NCI-H146 (cell line): ENCODE data around the gene NOL4.

Source experiments
- DNase-seq: peaks from one replicate; lab custom pipeline; 2025; lab: John Stamatoyannopoulos, UW

NOL4 gene

DNA sequence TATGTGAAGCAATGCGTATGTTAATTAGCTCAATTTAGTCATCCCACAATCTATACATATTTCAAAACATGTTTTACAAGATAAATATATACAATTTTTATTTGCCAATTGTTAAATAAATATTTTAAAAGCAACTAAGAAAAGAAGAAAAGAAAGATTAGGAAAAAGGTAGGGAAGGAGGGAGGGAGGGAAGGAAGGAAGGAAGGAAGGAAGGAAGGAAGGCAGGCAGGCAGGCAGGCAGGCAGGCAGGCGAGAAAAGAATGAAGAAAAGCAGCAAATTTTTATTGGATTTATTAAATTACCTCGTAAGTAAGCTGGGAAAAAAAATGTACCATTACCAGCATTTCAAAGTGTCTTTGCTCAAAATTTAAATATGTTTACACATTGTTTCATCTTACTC lies 30.5 kb downstream of the NOL4 start:
- no peak for DNase-seq

DNA sequence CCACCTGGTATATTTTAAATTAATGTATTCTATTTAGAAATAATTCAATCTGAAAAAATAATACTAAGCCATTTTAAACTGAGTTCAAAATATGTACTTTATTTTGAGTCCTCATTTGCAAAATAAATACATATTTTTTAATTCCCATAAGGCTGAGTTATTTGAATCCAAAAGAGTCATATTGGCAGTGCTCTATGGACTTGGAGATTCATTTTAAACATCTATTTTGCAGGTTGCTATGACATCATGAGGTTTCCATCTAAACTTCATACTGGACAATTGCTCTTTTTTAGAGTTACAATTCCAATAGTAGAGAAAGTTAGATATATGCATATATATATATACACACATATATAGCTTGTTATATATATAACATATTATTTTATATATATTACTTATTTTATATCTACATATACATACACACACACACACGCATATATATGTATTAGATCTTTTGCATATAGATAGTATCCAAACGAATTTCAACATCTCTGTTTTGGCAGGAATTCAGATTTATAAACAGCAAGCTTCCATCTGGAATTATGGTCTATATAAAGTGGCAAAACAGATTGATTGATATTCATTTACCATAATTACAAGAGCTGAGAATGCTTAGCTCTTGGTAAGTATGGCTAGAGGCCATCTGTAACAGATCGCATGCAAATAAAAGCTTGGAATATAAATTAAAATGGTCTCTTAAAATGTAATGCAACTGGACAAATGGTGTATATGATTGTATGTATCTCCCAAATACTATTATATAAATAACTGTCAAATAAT lies 34.9 kb downstream of the NOL4 start:
- DNase-seq, result no peak
